ENCODE data around the gene GPR45. TPM values are rescaled to one million over a fixed set of nuclear protein-coding genes. Genes with fewer than 3 reads are reported as not detected.

GPR45 gene
- total RNA-seq, 1 donor from 2014 or later, result not detected

- Histone ChIP-seq H3K27ac (replicated peaks) (no peak overlapping the region), H3K27me3 (ENCODE audit: low read depth) (peaks cover 14% of the 10 kb centered on the region), H3K4me3 (no peak overlapping the region), H3K4me1 (no peaks in the 10 kb centered on the region), H3K9me3 (replicated peaks) (no peaks in the 10 kb centered on the region), H3K36me3 (no peaks in the 10 kb centered on the region)
- intact Hi-C loops (cut with micrococcal nuclease), result no loop called here
- no peak for DNase-seq
- TF ChIP-seq, protein P1, sequence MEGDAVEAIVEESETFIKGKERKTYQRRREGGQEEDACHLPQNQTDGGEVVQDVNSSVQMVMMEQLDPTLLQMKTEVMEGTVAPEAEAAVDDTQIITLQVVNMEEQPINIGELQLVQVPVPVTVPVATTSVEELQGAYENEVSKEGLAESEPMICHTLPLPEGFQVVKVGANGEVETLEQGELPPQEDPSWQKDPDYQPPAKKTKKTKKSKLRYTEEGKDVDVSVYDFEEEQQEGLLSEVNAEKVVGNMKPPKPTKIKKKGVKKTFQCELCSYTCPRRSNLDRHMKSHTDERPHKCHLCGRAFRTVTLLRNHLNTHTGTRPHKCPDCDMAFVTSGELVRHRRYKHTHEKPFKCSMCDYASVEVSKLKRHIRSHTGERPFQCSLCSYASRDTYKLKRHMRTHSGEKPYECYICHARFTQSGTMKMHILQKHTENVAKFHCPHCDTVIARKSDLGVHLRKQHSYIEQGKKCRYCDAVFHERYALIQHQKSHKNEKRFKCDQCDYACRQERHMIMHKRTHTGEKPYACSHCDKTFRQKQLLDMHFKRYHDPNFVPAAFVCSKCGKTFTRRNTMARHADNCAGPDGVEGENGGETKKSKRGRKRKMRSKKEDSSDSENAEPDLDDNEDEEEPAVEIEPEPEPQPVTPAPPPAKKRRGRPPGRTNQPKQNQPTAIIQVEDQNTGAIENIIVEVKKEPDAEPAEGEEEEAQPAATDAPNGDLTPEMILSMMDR (IDR thresholded peaks at IDR 0.05; ENCODE audit: borderline replicate concordance), result no peak
These were observed 17.1 kb upstream of the GPR45 start for GRCh38 chr2:105224444-105224843.

DNA sequence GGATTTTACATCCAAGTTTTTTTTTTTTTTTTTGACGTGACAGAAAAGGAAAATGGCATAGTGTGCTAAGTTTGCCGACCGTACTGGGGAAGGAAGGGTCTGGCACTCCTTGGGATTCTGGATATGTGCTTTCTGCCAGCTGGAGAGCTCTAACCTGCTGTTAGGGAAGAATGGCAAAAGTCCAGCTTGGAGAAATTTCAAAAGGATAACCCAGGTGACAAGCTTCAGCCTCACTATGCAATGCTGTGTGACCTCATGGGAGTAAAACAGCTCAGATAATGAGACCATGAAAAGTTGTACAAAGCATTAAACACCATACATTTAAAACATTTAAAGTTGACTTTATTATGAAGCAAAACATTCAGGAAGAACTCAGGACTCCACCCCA is 10.3 kb upstream of the GPR45 start:
- no peak for DNase-seq
- no peaks in the 10 kb centered on the region for H3K9me3 ChIP-seq (replicated peaks)
- no peak overlapping the region for H3K27ac ChIP-seq (replicated peaks)
- H3K4me1 ChIP-seq, result no peaks in the 10 kb centered on the region
- intact Hi-C loops (cut with micrococcal nuclease), result no loop called here
- TF ChIP-seq, protein P1 (IDR thresholded peaks at IDR 0.05; ENCODE audit: borderline replicate concordance), result no peak
- no peaks in the 10 kb centered on the region for H3K36me3 ChIP-seq
- H3K27me3 ChIP-seq (ENCODE audit: low read depth), result peaks cover 36% of the 10 kb centered on the region
- no peak overlapping the region for H3K4me3 ChIP-seq

DNA sequence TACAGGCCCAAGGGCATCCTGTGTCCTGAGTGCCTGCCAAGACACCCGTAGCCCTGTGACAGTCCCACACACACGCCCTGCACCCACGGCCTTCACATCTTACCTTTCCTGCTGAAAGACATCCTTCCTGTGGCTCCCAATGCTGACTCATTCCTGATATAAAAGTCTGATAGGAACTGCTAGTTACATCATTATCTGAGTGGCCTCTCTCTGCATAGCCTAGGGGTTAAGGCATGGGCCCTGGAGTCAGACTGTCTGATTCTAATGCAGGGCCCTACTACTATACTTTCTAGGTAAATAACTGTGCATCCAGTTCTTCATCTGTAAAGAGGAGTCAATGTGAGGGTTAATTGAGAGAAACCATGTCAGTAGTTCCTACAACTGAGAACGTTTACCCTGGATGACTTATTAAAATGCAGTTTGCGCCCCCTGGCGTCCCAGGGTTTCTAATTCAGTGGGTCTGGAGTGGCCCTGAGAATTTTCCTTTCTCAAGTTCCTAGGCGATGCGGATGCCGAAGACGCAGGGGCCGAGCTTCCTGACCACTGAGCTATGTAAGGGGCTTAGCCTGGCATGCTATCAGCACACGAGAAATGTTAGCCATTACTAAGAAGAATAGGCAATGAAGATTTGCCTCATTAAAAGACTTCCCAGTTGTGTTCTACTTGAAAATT is 6.0 kb upstream of the GPR45 start:
- TF ChIP-seq, protein P1 (IDR thresholded peaks at IDR 0.05; ENCODE audit: borderline replicate concordance), result peak; percentile 78
- Histone ChIP-seq H3K4me3 (no peak overlapping the region), H3K4me1 (no peaks in the 10 kb centered on the region), H3K36me3 (no peaks in the 10 kb centered on the region), H3K27me3 (ENCODE audit: low read depth) (peaks cover 42% of the 10 kb centered on the region), H3K27ac (replicated peaks) (no peak overlapping the region), H3K9me3 (replicated peaks) (no peaks in the 10 kb centered on the region)
- peak; percentile 73 for DNase-seq
- intact Hi-C loops (cut with micrococcal nuclease), result loop anchor here (5.0 kb wide), 1 partner anchor 123 kb away; no protein-coding TSS in a partner anchor

DNA sequence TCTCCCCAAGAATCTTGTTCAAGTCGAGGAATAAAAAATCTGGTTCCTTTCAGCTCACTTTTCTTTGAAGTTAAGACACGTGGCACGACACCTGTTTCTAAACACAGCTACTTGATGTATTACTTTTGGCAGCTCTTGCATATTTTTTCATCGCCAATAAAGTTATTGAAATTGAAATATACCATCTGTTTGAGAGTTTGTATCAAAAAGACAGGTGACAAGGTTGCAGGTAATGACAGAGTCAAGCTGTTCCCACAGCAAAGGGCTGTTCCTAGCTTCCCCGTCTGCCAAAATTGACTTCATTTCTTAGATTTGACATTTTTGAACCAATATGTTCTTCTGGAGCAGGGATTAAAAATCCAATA is 5.5 kb upstream of the GPR45 start:
- no peaks in the 10 kb centered on the region for H3K9me3 ChIP-seq (replicated peaks)
- no peak overlapping the region for H3K4me3 ChIP-seq
- H3K4me1 ChIP-seq, result no peaks in the 10 kb centered on the region
- peaks cover 37% of the 10 kb centered on the region for H3K27me3 ChIP-seq (ENCODE audit: low read depth)
- H3K27ac ChIP-seq (replicated peaks), result no peak overlapping the region
- TF ChIP-seq, protein P1 (IDR thresholded peaks at IDR 0.05; ENCODE audit: borderline replicate concordance), result no peak
- no peaks in the 10 kb centered on the region for H3K36me3 ChIP-seq
- intact Hi-C loops (cut with micrococcal nuclease), result loop anchor here (5.0 kb wide), 1 partner anchor 124 kb away; no protein-coding TSS in a partner anchor
- no peak for DNase-seq

DNA sequence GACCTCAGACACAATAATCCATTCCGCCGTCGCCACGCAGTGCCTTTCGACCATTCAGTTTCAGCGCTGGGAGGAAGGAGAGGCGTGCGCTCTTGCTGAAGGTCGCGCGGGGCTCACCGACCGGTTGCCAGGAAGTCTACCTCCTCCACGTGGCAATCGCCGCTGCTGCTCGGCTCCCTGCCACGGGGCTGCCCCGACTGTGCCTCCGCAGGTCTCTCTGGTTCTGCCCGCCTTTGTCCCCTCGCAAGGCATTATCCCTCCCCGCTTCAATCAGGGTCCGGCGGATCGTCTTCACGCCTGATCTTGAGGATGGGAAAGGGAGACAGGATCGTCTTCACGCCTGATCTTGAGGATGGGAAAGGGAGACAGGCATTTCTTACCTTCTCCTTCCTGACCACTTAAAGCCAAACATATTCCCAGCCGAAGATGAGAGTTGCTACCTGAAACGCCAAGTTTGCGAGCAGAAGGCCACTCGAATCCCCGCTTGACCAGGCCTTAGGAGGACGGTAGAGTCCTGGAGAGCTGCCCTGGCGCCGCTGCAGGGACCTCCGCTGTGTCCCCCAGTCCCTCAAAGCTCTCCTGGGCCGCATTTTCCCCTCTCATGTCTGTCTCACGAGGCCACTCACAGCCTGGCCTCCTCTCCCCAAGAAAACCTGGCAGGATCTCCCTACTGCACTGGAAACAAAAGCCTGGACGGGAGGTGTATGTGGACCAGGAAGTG is 4.3 kb upstream of the GPR45 start:
- Histone ChIP-seq H3K9me3 (replicated peaks) (no peaks in the 10 kb centered on the region), H3K4me1 (no peaks in the 10 kb centered on the region), H3K4me3 (no peak overlapping the region), H3K27me3 (ENCODE audit: low read depth) (peaks cover 29% of the 10 kb centered on the region), H3K27ac (replicated peaks) (no peak overlapping the region), H3K36me3 (no peaks in the 10 kb centered on the region)
- no peak for DNase-seq
- TF ChIP-seq, protein P1 (IDR thresholded peaks at IDR 0.05; ENCODE audit: borderline replicate concordance), result no peak
- intact Hi-C loops (cut with micrococcal nuclease), result loop anchor here (5.0 kb wide), 1 partner anchor 125 kb away; no protein-coding TSS in a partner anchor

All from left ventricle myocardium inferior (tissue), 1 donor.